ENCODE results near the gene PDLIM1. TPM values are rescaled to one million over a fixed set of nuclear protein-coding genes. Genes with fewer than 3 reads are reported as not detected.

The PDLIM1 gene
- total RNA-seq, 3 donors from 2014 or later: 0.66 to 2.8 (median 1.2) TPM

- Mint-ChIP-seq H3K4me1 (ENCODE audit: low read depth) (no peaks in the 10 kb centered on the region), H3K36me3 (ENCODE audit: insufficient read depth) (no peaks in the 10 kb centered on the region), H3K27me3 (ENCODE audit: low read depth) (no peaks in the 10 kb centered on the region), H3K9me3 (no peaks in the 10 kb centered on the region), H3K4me3 (no peak overlapping the region)
- no peak for ATAC-seq
- DNase-seq: no peak
These were observed 17.1 kb downstream of the PDLIM1 start for GRCh38 chr10:95273393-95274312.

- Mint-ChIP-seq H3K27me3 (ENCODE audit: low read depth) (no peaks in the 10 kb centered on the region), H3K4me3 (no peak overlapping the region), H3K36me3 (ENCODE audit: insufficient read depth) (no peaks in the 10 kb centered on the region), H3K9me3 (no peaks in the 10 kb centered on the region), H3K4me1 (ENCODE audit: low read depth) (peaks cover 4% of the 10 kb centered on the region)
- no peak for DNase-seq
- no peak for ATAC-seq
These were observed 22.4 kb downstream of the PDLIM1 start for GRCh38 chr10:95268438-95268837.

GRCh38 chr10:95267251-95267650 lies 23.6 kb downstream of the PDLIM1 start:
- Mint-ChIP-seq H3K27me3 (ENCODE audit: low read depth) (peaks cover 3% of the 10 kb centered on the region), H3K36me3 (ENCODE audit: insufficient read depth) (no peaks in the 10 kb centered on the region), H3K4me3 (no peak overlapping the region), H3K4me1 (ENCODE audit: low read depth) (peaks cover 4% of the 10 kb centered on the region), H3K9me3 (no peaks in the 10 kb centered on the region)
- no peak for DNase-seq
- ATAC-seq: no peak

GRCh38 chr10:95266674-95267095 lies 24.1 kb downstream of the PDLIM1 start:
- Mint-ChIP-seq H3K36me3 (ENCODE audit: insufficient read depth) (no peaks in the 10 kb centered on the region), H3K4me1 (ENCODE audit: low read depth) (peaks cover 4% of the 10 kb centered on the region), H3K9me3 (no peaks in the 10 kb centered on the region), H3K27me3 (ENCODE audit: low read depth) (peaks cover 3% of the 10 kb centered on the region), H3K4me3 (no peak overlapping the region)
- ATAC-seq: peak in 1 of 2 donors; percentile 14
- no peak for DNase-seq

- no peaks in the 10 kb centered on the region for H3K36me3 Mint-ChIP-seq (ENCODE audit: insufficient read depth)
- H3K4me3 Mint-ChIP-seq: no peak overlapping the region
- H3K27me3 Mint-ChIP-seq (ENCODE audit: low read depth): peaks cover 3% of the 10 kb centered on the region
- ATAC-seq: no peak
- no peak for DNase-seq
- no peaks in the 10 kb centered on the region for H3K9me3 Mint-ChIP-seq
- peaks cover 4% of the 10 kb centered on the region for H3K4me1 Mint-ChIP-seq (ENCODE audit: low read depth)
These were observed 25.2 kb downstream of the PDLIM1 start for GRCh38 chr10:95265572-95265971.

GRCh38 chr10:95264227-95265051 lies 26.4 kb downstream of the PDLIM1 start:
- ATAC-seq (no peak), DNase-seq (no peak)
- no peaks in the 10 kb centered on the region for H3K36me3 Mint-ChIP-seq (ENCODE audit: insufficient read depth)
- no peak overlapping the region for H3K4me3 Mint-ChIP-seq
- no peaks in the 10 kb centered on the region for H3K9me3 Mint-ChIP-seq
- H3K27me3 Mint-ChIP-seq (ENCODE audit: low read depth): peaks cover 3% of the 10 kb centered on the region
- peaks cover 4% of the 10 kb centered on the region for H3K4me1 Mint-ChIP-seq (ENCODE audit: low read depth)

- no peak for ATAC-seq
- no peak for DNase-seq
- Mint-ChIP-seq H3K9me3 (no peaks in the 10 kb centered on the region), H3K36me3 (ENCODE audit: insufficient read depth) (no peaks in the 10 kb centered on the region), H3K27me3 (ENCODE audit: low read depth) (peaks cover 3% of the 10 kb centered on the region), H3K4me3 (no peak overlapping the region), H3K4me1 (ENCODE audit: low read depth) (peaks cover 4% of the 10 kb centered on the region)
These were observed 27.0 kb downstream of the PDLIM1 start for GRCh38 chr10:95263864-95264226.

GRCh38 chr10:95262763-95263518 lies 27.9 kb downstream of the PDLIM1 start:
- H3K4me3 Mint-ChIP-seq: no peak overlapping the region
- H3K4me1 Mint-ChIP-seq (ENCODE audit: low read depth): peaks cover 4% of the 10 kb centered on the region
- DNase-seq: no peak
- H3K27me3 Mint-ChIP-seq (ENCODE audit: low read depth): peaks cover 3% of the 10 kb centered on the region
- H3K36me3 Mint-ChIP-seq (ENCODE audit: insufficient read depth): no peaks in the 10 kb centered on the region
- no peaks in the 10 kb centered on the region for H3K9me3 Mint-ChIP-seq
- ATAC-seq: no peak

GRCh38 chr10:95261926-95262325 lies 28.9 kb downstream of the PDLIM1 start:
- Mint-ChIP-seq H3K9me3 (no peaks in the 10 kb centered on the region), H3K27me3 (ENCODE audit: low read depth) (peaks cover 3% of the 10 kb centered on the region), H3K4me3 (no peak overlapping the region)

GRCh38 chr10:95260909-95261552 lies 29.8 kb downstream of the PDLIM1 start:
- ATAC-seq (no peak), DNase-seq (no peak)
- Mint-ChIP-seq H3K36me3 (ENCODE audit: insufficient read depth) (no peaks in the 10 kb centered on the region), H3K27me3 (ENCODE audit: low read depth) (peaks cover 3% of the 10 kb centered on the region), H3K4me1 (ENCODE audit: low read depth) (no peaks in the 10 kb centered on the region), H3K4me3 (no peak overlapping the region), H3K9me3 (no peaks in the 10 kb centered on the region)

More at GRCh38 chr10:95261926-95262325, 28.9 kb downstream of the PDLIM1 start:
- DNase-seq (no peak), ATAC-seq (no peak)
- Mint-ChIP-seq H3K4me1 (ENCODE audit: low read depth) (peaks cover 4% of the 10 kb centered on the region), H3K36me3 (ENCODE audit: insufficient read depth) (no peaks in the 10 kb centered on the region)

- no peak for DNase-seq
- H3K4me1 Mint-ChIP-seq (ENCODE audit: low read depth): no peaks in the 10 kb centered on the region
- peaks cover 4% of the 10 kb centered on the region for H3K9me3 Mint-ChIP-seq
- H3K4me3 Mint-ChIP-seq: no peak overlapping the region
- no peak for ATAC-seq
- H3K27me3 Mint-ChIP-seq (ENCODE audit: low read depth): peaks cover 3% of the 10 kb centered on the region
- H3K36me3 Mint-ChIP-seq (ENCODE audit: insufficient read depth): no peaks in the 10 kb centered on the region
These were observed 30.4 kb downstream of the PDLIM1 start for GRCh38 chr10:95260397-95260881.

- H3K9me3 Mint-ChIP-seq: peaks cover 4% of the 10 kb centered on the region
- H3K27me3 Mint-ChIP-seq (ENCODE audit: low read depth): peaks cover 3% of the 10 kb centered on the region
- H3K4me3 Mint-ChIP-seq: no peak overlapping the region
- no peaks in the 10 kb centered on the region for H3K36me3 Mint-ChIP-seq (ENCODE audit: insufficient read depth)
- no peak for DNase-seq
- no peaks in the 10 kb centered on the region for H3K4me1 Mint-ChIP-seq (ENCODE audit: low read depth)
- no peak for ATAC-seq
These were observed 33.0 kb downstream of the PDLIM1 start for GRCh38 chr10:95257849-95258248.

- H3K9me3 Mint-ChIP-seq: peaks cover 4% of the 10 kb centered on the region
- H3K4me1 Mint-ChIP-seq (ENCODE audit: low read depth): no peaks in the 10 kb centered on the region
- ATAC-seq: no peak
- no peak overlapping the region for H3K4me3 Mint-ChIP-seq
- no peak for DNase-seq
- H3K27me3 Mint-ChIP-seq (ENCODE audit: low read depth): peaks cover 2% of the 10 kb centered on the region
- H3K36me3 Mint-ChIP-seq (ENCODE audit: insufficient read depth): no peaks in the 10 kb centered on the region
These were observed 34.5 kb downstream of the PDLIM1 start for GRCh38 chr10:95256268-95256667.

Data from activated T-cell treated with anti-CD3 and anti-CD28 coated beads, Interleukin-2, amount 50 U/mL, for 4 hours (primary cell).